Stimulated activated CD8-positive, alpha-beta memory T cell treated with anti-CD3 and anti-CD28 coated beads, Interleukin-4, amount 100 ng/mL, for 24 hours (primary cell): ENCODE results near the gene ERFL.

Experiments used
- DNase-seq: peaks from one replicate; pipeline ENCODE4 v3.0.0-alpha.2; 2020; ENCODE audit warnings: low read depth

The ERFL gene

GRCh38 chr19:41897820-41898219 is 30.4 kb downstream of the ERFL start:
- DNase-seq: no peak

GRCh38 chr19:41897181-41897580 is 31.1 kb downstream of the ERFL start:
- DNase-seq: no peak

DNA sequence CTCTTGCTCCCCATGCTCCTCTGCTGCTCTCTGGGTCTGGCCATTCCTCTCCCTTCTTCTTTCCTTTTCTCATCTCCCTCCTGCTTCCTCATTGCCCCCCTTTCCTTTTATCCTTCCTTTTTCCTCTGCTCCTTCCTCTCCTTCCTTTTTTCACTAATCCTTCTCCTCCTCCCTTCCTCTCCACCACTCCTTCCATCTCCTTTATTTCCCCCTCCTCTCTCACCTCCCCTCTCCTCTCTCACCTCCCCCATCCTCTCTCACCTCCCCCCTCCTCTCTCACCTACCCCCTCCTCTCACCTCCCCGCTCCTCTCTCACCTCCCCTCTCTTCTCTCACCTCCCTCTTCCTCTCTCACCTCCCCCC is 31.7 kb downstream of the ERFL start:
- DNase-seq: no peak

DNA sequence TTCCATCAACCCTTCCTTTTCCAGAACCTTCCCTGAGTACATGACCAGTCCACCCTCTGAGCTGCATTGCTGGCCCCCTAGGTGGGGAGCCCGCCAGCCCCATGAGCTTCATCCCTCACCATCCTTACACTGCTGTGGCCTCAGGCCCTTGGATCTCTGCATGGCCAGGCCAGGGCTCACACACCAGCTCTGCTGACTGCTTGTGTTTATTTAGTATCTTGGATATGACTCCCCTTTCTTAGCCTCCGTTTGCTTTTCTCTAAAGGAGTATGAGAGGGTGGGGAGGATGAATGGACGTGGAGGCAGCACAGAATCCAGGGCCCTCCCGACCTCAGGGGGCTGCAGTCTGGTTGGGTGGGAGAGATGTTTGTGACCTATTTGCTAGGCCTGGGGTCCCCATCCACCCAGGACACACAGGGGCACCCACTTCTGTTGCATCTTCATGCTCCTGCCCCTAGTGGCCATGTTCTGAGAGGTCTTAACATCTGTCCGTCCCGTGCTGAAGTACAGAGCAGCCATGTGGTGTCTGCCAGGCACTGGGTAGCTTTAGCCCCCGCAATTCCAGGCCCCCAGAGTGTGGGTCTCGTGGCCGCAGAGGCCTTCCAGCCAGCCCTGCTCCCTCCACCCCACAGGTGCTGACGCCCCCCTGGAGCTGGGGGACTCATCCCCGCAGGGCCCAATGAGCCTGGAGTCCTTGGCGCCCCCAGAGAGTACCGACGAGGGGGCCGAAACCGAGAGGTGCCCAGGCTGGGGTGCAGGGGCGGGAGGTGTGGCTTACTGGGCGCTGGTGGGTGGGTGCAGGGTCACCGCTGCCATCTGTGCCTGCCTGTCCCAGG is 32.3 kb downstream of the ERFL start:
- no peak for DNase-seq

DNA sequence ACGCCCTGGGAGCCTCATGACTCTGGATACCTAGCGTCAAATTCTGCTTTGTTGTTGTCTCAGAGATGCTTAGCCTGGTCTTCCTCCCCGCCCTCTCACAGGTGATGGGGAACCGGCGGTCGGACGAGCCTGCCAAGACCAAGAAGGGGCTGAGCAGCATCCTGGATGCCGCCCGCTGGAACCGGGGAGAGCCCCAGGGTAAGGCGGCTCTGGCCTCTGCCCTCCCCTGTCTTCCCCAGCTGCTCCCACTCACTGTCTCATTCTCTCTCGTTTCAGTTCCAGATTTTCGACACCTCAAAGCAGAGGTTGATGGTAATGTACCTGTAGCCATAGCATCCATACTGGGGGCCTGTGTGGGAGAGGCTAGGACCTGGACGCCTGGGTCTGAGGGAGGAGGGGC is 33.9 kb downstream of the ERFL start:
- DNase-seq: no peak

DNA sequence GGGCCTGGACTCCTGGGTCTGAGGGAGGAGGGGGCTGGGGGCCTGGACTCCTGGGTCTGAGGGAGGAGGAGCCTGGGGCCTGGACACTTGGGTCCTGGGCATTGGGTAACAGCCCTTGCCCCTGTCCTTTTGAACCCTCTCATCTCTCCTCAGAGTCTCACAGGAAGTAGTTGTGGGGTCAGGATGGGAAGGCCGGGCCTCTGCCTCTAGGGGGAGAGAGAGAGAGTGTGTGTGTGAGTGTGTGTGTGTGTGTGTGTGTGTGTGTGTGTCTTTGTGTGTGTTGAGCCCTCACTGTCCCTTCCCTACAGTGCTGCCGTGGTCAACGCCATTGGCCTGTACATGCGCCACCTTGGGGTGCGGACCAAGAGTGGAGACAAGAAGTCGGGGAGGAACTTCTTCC is 34.4 kb downstream of the ERFL start:
- DNase-seq: no peak

DNA sequence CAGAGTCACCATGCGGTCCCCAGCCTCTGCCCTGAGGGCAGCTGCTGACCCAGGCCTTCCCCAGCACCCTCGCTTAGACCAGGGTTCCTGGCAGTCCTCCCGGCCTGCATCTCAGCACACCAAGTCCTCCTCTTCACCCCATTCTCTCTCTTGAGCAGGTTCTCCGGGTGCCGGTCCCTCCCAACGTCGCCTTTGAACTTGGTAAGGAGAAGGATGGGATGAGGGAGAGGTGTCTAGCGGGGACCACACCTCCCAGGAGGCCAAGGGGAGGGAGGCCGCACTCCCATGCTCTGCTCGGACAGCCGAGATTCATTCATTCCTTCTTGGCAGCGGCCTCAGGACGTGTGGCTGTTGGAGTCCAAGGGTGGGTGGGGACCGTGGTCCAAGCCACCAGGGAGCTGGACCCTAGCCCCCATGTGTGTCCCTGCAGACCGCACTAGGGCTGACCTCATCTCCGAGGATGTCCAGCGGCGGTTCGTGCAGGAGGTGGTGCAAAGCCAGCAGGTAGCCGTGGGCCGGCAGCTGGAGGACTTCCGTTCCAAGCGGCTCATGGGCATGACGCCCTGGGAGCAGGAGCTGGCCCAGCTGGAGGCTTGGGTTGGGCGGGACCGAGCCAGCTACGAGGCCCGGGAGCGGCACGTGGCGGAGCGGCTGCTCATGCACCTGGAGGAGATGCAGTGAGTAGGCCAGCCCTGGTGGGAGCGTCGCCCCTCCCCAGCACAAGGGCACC is 35.9 kb downstream of the ERFL start:
- DNase-seq: no peak

DNA sequence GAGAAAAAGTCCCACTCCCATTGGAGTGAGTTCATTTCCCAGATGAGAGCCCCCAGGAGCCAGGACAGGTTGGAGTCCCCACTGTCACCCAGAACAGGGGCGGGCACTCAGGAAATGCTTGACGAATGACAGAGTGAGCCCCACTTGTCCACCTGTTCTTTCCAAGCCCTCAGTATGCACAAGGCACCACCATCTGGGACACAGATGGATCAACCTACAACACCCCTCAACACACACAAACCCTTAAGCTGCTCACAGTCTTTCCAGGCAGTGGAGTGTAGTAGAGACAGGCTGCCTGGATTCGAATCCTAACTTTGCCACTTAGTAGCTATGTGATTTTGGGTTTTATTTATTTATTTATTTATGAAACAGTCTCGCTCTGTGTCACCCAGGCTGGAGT is 37.3 kb downstream of the ERFL start:
- no peak for DNase-seq

GRCh38 chr19:41889896-41890295 is 38.4 kb downstream of the ERFL start:
- no peak for DNase-seq

- no peak for DNase-seq
Measured at GRCh38 chr19:41888926-41889325, 39.3 kb downstream of the ERFL start.

DNA sequence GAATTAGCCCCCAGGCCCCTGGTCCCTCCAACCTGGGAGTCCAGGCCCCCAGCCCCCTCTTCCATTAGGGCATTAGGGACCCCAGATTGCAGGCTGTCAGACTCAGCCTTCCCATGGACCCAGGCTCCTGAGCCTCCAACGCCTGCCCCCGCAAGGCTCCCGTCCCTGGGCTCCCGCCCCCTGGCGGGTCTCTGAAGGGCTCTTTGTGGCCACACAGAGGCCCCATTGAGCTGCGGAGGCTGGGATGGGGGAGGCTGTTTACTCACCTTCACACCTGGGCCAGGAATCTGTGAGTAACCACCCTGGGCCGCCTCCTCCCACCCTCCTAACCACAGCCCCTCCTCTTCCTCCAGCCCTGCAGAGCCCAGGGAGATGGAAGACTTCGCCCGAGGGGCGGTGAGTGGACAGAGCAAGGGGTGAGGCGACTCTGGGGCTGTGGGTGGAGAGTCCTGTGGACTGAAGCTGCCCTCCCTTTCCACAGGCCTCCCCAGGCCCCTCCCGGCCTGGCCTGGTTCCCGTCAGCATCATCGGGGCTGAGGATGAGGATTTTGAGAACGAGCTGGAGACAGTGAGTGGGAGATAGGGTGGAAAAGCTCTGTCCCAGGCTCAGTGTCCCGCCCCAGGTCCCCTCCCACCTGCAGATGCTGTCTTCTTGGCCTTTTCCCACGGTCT is 40.4 kb downstream of the ERFL start:
- peak; percentile 81 for DNase-seq

- peak; percentile 51 for DNase-seq
Measured at GRCh38 chr19:41886761-41887710, 41.2 kb downstream of the ERFL start.

DNA sequence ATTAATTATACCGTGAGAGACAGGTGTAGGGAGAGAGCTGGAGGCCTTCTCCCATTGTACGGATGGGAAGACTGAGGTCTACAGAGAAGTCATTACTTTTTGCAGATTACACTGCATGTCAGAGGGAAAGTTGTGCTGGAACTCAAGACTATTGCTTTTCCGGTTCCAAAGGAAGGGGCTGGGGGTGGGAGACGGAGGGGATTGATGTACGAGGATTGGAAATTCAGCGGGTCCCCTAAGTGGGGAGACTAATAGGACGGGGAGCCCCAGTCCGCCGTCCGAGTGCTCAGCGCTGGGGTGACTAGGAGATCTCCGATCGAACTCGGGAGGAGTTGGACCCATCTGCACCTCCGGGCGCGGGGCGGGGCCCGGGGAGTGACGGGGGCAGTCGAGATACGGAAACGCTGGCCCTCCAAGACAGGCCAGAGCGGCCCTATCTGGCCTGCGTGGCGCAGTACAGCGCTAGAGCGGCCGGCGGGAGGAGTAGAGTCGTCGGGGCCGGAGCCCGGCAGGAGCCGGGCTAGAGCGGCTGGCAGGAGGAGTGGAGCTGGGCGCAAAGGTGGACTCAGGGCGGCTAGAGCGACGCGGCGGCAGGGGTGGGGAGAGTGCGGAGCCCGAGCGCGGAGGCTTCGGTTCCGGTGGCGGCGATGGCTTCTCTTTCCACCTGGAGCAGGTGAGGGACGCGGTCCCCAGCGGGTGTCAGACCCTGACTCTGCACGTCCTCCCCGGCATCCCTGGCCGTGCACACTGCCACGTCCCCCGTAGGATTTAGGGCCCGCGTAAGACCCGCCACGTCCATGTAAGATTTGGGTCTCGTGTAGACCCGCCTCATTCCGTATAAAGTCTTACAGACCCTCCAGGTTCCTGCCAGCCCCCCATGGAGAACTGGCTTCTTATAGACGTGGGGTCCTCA is 44.2 kb downstream of the ERFL start:
- DNase-seq: peak; percentile 85

GRCh38 chr19:41883463-41883820 is 44.8 kb downstream of the ERFL start:
- no peak for DNase-seq

GRCh38 chr19:41882568-41883462 is 45.4 kb downstream of the ERFL start, which contains the start of gene ARHGEF1:
ARHGEF1 (plus strand) TSS chr19:41883184; CDS start chr19:41888083, 4,899 bp downstream.
- peak; percentile 53 for DNase-seq

DNA sequence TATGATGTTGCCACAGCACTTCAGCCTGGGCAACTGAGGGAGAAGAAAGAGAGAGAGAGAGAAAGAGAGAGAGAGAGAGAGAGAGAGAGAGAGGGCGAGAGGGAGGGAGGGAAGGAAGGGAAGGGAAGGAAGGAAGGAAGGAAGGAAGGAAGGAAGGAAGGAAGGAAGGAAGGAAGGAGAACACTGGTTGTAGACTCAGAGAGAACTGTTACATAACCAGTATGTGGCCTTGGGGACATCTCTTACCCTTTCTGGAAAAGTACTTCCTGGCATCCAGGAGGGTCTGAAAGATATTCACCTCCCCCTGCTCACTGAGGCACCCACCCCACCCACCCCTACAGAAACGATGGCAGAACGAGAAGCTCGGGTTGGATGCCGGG is 47.9 kb downstream of the ERFL start:
- no peak for DNase-seq

DNA sequence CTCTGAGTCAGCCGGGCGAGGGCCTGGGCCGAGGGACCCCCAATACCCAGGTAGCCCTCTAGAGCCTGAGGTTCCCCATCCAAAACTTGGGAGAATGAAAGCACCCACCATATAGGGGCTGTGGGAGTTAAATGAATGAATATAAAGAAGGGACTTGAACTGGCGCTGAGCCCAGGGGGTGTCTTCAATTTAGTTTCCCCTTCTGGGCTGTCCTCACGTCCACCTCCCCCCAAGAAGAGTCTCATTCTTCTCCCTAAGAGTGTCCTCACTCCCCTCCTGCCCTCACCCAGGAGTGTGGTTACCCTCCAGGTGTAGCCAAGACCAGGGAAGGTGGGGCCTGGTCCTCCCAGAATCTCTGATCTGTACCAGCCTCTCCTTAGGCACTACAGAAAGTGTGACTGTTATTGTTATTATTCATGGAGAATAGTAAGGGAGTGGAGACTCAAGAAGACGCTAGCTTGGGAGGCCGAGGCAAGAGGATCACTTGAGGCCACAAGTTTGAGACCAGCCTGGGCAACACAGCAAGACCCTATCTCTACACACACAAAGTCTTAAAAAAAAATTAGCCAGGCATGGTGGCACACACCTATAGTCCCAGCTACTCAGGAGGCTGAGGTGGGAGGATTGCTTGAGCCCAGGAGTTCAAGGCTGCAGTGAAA is 48.5 kb downstream of the ERFL start:
- DNase-seq: no peak

GRCh38 chr19:41879080-41879479 is 49.2 kb downstream of the ERFL start:
- DNase-seq: no peak
